HepG2 (cell line): Measurements from ENCODE around the gene SBK1. TPM values are rescaled to one million over a fixed set of nuclear protein-coding genes. Genes with fewer than 3 reads are reported as not detected.

Source experiments
- AGO2 ChIP-seq: fragments of 200-400 bp; formaldehyde crosslinking; optimal IDR thresholded peaks from 2 replicates; pipeline ENCODE3; 2017; ENCODE audit warnings: mild to moderate bottlenecking, low read depth, low read length, moderate library complexity
- ELF1 ChIP-seq: sonication (generic); formaldehyde crosslinking; IDR thresholded peaks from 2 replicates; pipeline ENCODE4 v1.4.0; 2020; ENCODE audit warnings: missing genetic modification reagents
- FOXA1 ChIP-seq, 2 experiments: fragments of 450-650 bp in 1 of 2; sonication (generic) in 1 of 2; formaldehyde crosslinking in 1 of 2; IDR thresholded peaks; 2 replicates each; pipeline versions ENCODE4 v1.4.0 to v1.6.1; 2016 to 2020; ENCODE audit warnings: missing genetic modification reagents in 1 of 2
- FOXJ3 ChIP-seq: sonication (generic); formaldehyde crosslinking; IDR thresholded peaks from 2 replicates; pipeline ENCODE4 v1.4.0; 2020; ENCODE audit warnings: missing genetic modification reagents, mild to moderate bottlenecking, borderline replicate concordance
- HNRNPUL1 ChIP-seq: fragments of 200-400 bp; formaldehyde crosslinking; IDR thresholded peaks from 2 replicates; pipeline ENCODE4 v1.6.1; 2017; ENCODE audit warnings: low read depth, mild to moderate bottlenecking, low read length, moderate library complexity
- KLF16 ChIP-seq, 2 experiments: sonication (generic) in 1 of 2; formaldehyde crosslinking in 1 of 2; IDR thresholded peaks; 2 replicates each; pipeline versions ENCODE4 v1.6.1 to v1.8.0; 2016 to 2023; ENCODE audit warnings: missing genetic modification reagents in 2 of 2, missing compliant biosample characterization in 1 of 2
- NAIF1 ChIP-seq: sonication (generic); formaldehyde crosslinking; IDR thresholded peaks from 2 replicates; pipeline ENCODE4 v1.5.0; 2020; ENCODE audit warnings: mild to moderate bottlenecking, missing genetic modification reagents, borderline replicate concordance
- RAD51 ChIP-seq: fragments of 450-650 bp; IDR thresholded peaks from 2 replicates; pipeline ENCODE4 v1.6.1; 2016; ENCODE audit warnings: borderline replicate concordance
- TCF12 ChIP-seq, 2 experiments: fragments of 450-650 bp in 1 of 2; sonication (generic) in 1 of 2; formaldehyde crosslinking in 1 of 2; IDR thresholded peaks; 2 replicates each; pipeline versions ENCODE4 v1.6.1 to v1.8.0; 2017 to 2022; ENCODE audit warnings: antibody characterized with exemption in 1 of 2, mild to moderate bottlenecking in 1 of 2, missing genetic modification reagents in 1 of 2, moderate library complexity in 1 of 2
- ZFP62 ChIP-seq: sonication (generic); formaldehyde crosslinking; IDR thresholded peaks from 2 replicates; pipeline ENCODE4 v1.4.0; 2020; ENCODE audit warnings: missing genetic modification reagents
- ZNF646 ChIP-seq: sonication (generic); formaldehyde crosslinking; IDR thresholded peaks from 2 replicates; pipeline ENCODE4 v1.9.0; 2021; ENCODE audit warnings: mild to moderate bottlenecking, missing genetic modification reagents
- ZSCAN21 ChIP-seq: sonication (generic); formaldehyde crosslinking; IDR thresholded peaks from 2 replicates; pipeline ENCODE4 v1.8.0; 2022; ENCODE audit warnings: mild to moderate bottlenecking, missing genetic modification reagents, moderate library complexity, borderline replicate concordance
- ZSCAN9 ChIP-seq: IDR thresholded peaks from 2 replicates; pipeline ENCODE4 v1.6.1; 2016; ENCODE audit warnings: borderline replicate concordance
- polyA plus RNA-seq, 8 experiments: library from polyadenylated mRNA; depleted of rRNA in 3 of 8; stranded (reverse) in 7 of 8; unstranded in 1 of 8; fragments of >200 nt; fragmentation: Illumina TruSeq in 4 of 8; extraction: Trizol in 4 of 8; gene quantifications; 2 replicates each; pipeline versions ENCODE4 v1.2.1 to v1.2.3, GENCODE V29; 2011 to 2016; ENCODE audit warnings: low read depth in 4 of 8, missing spikeins in 1 of 8, mixed read lengths in 1 of 8; ENCODE audit not compliant: insufficient read depth in 1 of 8
- total RNA-seq, 5 experiments: library from RNA; depleted of rRNA; stranded (reverse); fragments of >200 nt; fragmentation: Illumina TruSeq; extraction: Trizol; gene quantifications; 2 replicates each; pipeline ENCODE4 v1.2.3, GENCODE V29; 2016; ENCODE audit warnings: low read depth in 1 of 5
- TF ChIP-seq, protein P1 (sequence below): sonication (generic); formaldehyde crosslinking; IDR thresholded peaks from 2 replicates; pipeline ENCODE4 v1.9.0; 2021; ENCODE audit warnings: missing genetic modification reagents, mild to moderate bottlenecking, borderline replicate concordance
- TF ChIP-seq, protein P2 (sequence below): IDR thresholded peaks from 2 replicates; pipeline ENCODE4 v1.6.1; 2016; ENCODE audit warnings: low read depth, borderline replicate concordance
- TF ChIP-seq, protein P3 (sequence below): sonication (generic); formaldehyde crosslinking; IDR thresholded peaks from 2 replicates; pipeline ENCODE4 v1.4.0; 2020; ENCODE audit warnings: mild to moderate bottlenecking, missing genetic modification reagents, borderline replicate concordance
- TF ChIP-seq, protein P4 (sequence below): sonication (generic); formaldehyde crosslinking; IDR thresholded peaks from 2 replicates; pipeline ENCODE4 v1.8.1; 2023; ENCODE audit warnings: missing genetic modification reagents, inconsistent platforms, borderline replicate concordance

Gene SBK1
- total and polyA plus RNA-seq, 2 of the 13 experiments (the other 11 are each of a cell fraction or from before 2014, with no cell fraction given), result 0.15 to 0.17 TPM

GRCh38 chr16:28317040-28317880 is 24.9 kb downstream of the SBK1 start (continued):
- TF ChIP-seq, protein P1, sequence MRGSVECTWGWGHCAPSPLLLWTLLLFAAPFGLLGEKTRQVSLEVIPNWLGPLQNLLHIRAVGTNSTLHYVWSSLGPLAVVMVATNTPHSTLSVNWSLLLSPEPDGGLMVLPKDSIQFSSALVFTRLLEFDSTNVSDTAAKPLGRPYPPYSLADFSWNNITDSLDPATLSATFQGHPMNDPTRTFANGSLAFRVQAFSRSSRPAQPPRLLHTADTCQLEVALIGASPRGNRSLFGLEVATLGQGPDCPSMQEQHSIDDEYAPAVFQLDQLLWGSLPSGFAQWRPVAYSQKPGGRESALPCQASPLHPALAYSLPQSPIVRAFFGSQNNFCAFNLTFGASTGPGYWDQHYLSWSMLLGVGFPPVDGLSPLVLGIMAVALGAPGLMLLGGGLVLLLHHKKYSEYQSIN (CRISPR knock-in tag), result no peak
- TF ChIP-seq AGO2 (no peak), KLF16 (CRISPR knock-in tag; IDR thresholded peaks at IDR 0.05) (peak in 1 of 2 experiments; percentile 50; a peak in 1 of 4 replicates), FOXA1 (IDR thresholded peaks at IDR 0.05) (no peak), FOXA1 (CRISPR knock-in tag; IDR thresholded peaks at IDR 0.05) (no peak), RAD51 (no peak), ELF1 (CRISPR knock-in tag) (no peak), ZSCAN21 (CRISPR knock-in tag) (no peak), HNRNPUL1 (no peak), ZSCAN9 (no peak), TCF12 (IDR thresholded peaks at IDR 0.05) (no peak), TCF12 (CRISPR knock-in tag; IDR thresholded peaks at IDR 0.05) (no peak), FOXJ3 (CRISPR knock-in tag) (no peak), ZFP62 (CRISPR knock-in tag) (no peak), ZNF646 (CRISPR knock-in tag) (no peak), NAIF1 (CRISPR knock-in tag) (no peak)
- TF ChIP-seq, protein P2, sequence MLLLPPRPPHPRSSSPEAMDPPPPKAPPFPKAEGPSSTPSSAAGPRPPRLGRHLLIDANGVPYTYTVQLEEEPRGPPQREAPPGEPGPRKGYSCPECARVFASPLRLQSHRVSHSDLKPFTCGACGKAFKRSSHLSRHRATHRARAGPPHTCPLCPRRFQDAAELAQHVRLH (CRISPR knock-in tag), result peak; percentile 73; the same call in 1 of the 2 replicates
- TF ChIP-seq, protein P3, sequence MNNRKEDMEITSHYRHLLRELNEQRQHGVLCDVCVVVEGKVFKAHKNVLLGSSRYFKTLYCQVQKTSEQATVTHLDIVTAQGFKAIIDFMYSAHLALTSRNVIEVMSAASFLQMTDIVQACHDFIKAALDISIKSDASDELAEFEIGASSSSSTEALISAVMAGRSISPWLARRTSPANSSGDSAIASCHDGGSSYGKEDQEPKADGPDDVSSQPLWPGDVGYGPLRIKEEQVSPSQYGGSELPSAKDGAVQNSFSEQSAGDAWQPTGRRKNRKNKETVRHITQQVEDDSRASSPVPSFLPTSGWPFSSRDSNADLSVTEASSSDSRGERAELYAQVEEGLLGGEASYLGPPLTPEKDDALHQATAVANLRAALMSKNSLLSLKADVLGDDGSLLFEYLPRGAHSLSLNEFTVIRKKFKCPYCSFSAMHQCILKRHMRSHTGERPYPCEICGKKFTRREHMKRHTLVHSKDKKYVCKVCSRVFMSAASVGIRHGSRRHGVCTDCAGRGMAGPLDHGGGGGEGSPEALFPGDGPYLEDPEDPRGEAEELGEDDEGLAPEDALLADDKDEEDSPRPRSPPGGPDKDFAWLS (CRISPR knock-in tag), result 0 out of 2 replicates have a peak, but pooled peaks have one; percentile 17
- TF ChIP-seq, protein P4, sequence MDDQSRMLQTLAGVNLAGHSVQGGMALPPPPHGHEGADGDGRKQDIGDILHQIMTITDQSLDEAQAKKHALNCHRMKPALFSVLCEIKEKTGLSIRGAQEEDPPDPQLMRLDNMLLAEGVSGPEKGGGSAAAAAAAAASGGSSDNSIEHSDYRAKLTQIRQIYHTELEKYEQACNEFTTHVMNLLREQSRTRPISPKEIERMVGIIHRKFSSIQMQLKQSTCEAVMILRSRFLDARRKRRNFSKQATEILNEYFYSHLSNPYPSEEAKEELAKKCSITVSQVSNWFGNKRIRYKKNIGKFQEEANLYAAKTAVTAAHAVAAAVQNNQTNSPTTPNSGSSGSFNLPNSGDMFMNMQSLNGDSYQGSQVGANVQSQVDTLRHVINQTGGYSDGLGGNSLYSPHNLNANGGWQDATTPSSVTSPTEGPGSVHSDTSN (CRISPR knock-in tag), result no peak
